Karpas-422 (cell line): ENCODE data around the gene P2RX3. TPM values are rescaled to one million over a fixed set of nuclear protein-coding genes. Genes with fewer than 3 reads are reported as not detected.

Source experiments
- DNase-seq: peaks from one replicate; pipeline ENCODE4 v3.0.0-alpha.2; 2015
- H2AFZ ChIP-seq: fragments of 200-600 bp; sonication (generic); 2 replicates; pipeline ENCODE4 v1.6.1; 2014; ENCODE audit warnings: antibody characterized with exemption, low read length, mixed read lengths
- H3K27ac ChIP-seq: fragments of 200-600 bp; sonication (generic); 2 replicates; pipeline ENCODE4 v1.5.1; 2014; ENCODE audit warnings: mild to moderate bottlenecking, low read length, moderate library complexity
- H3K27me3 ChIP-seq: fragments of 200-600 bp; sonication (generic); 2 replicates; pipeline ENCODE4 v1.6.1; 2014; ENCODE audit warnings: low read length, mixed read lengths
- H3K36me3 ChIP-seq: fragments of 200-600 bp; sonication (generic); 2 replicates; pipeline ENCODE4 v1.6.1; 2014; ENCODE audit warnings: low read length, mixed read lengths; ENCODE audit not compliant: insufficient read depth
- H3K4me1 ChIP-seq: fragments of 200-600 bp; sonication (generic); 2 replicates; pipeline ENCODE4 v1.6.1; 2014; ENCODE audit warnings: mild to moderate bottlenecking, low read length, mixed read lengths
- H3K4me2 ChIP-seq: fragments of 200-600 bp; sonication (generic); 2 replicates; pipeline ENCODE4 v1.6.1; 2014; ENCODE audit warnings: low read length, low read depth, mild to moderate bottlenecking; ENCODE audit not compliant: poor library complexity, severe bottlenecking
- H3K4me3 ChIP-seq: fragments of 200-600 bp; sonication (generic); 2 replicates; pipeline ENCODE4 v1.5.1; 2014; ENCODE audit warnings: mild to moderate bottlenecking, antibody characterized with exemption, low read length, mixed read lengths
- H3K79me2 ChIP-seq: fragments of 200-600 bp; sonication (generic); 2 replicates; pipeline ENCODE4 v1.6.1; 2014; ENCODE audit warnings: mild to moderate bottlenecking, low read length, mixed read lengths
- H3K9ac ChIP-seq: fragments of 200-600 bp; sonication (generic); 2 replicates; pipeline ENCODE4 v1.6.0; 2014; ENCODE audit warnings: low read length
- H3K9me2 ChIP-seq: fragments of 200-600 bp; sonication (generic), shearing (Covaris generic); replicated peaks from 2 replicates; pipeline ENCODE4 v1.6.0; 2014; ENCODE audit warnings: mild to moderate bottlenecking, low read length, moderate library complexity; ENCODE audit not compliant: insufficient read depth
- H3K9me3 ChIP-seq: fragments of 300-700, 200-600 bp; sonication (generic); 2 replicates; pipeline ENCODE4 v1.6.1; 2014; ENCODE audit warnings: low read length, mixed read lengths
- H4K20me1 ChIP-seq: fragments of 200-600 bp; sonication (generic); 2 replicates; pipeline ENCODE4 v1.6.1; 2014; ENCODE audit warnings: mild to moderate bottlenecking, antibody characterized with exemption, low read length, low read depth; ENCODE audit not compliant: insufficient read depth
- total RNA-seq: library from RNA; depleted of rRNA; stranded (reverse); fragments of >200 nt; shearing (Covaris generic); gene quantifications from 2 replicates; pipeline ENCODE4 v1.2.3, GENCODE V29; 2014; ENCODE audit warnings: low replicate concordance

The P2RX3 gene
- total RNA-seq, 1 experiment from 2014 or later, result not detected

DNA sequence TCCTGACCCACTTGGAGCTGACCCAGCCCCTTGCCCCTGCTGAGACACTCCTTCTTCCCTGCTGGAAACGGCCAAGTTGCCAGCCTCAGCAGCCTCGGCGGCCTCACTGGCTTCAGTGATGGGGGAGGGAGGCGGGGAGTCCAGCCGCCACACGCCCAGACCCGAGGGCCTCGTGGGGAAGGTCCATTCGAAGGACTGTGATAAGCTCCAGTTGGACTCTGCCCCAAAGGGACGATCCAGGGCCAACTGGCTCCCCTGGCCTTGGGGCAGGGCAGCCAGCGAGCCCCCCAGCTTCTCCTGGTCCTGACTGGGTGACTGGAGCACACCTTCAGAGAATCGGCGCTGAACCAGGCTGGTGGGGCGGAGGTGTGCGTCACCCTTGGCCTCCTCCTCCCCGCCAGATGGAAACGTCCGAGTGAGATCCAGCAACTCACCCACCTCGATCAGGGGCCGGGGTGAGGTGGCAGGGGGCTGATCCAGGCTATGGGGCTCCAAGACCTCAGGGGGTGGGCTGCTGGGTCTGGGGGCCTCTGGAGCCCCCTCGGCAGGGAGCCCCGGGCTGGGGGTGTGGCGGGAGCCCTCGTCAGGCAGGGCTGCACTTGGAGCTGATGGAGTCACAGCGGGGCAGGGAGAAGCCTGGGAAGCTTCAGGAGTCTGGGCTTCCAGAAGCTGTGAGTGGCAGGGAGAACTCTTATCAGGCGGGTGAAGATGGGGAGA is 24.9 kb upstream of the P2RX3 start:
- no peak overlapping the region for H3K9ac ChIP-seq
- no peak overlapping the region for H2AFZ ChIP-seq
- H3K9me2 ChIP-seq, result no peaks in the 10 kb centered on the region
- no peak overlapping the region for H3K27ac ChIP-seq
- no peak for DNase-seq
- no peak overlapping the region for H3K4me3 ChIP-seq
- H3K36me3 ChIP-seq, result peaks cover 5% of the 10 kb centered on the region; the same call in 1 of the 2 replicates
- peaks cover 2% of the 10 kb centered on the region for H3K4me1 ChIP-seq
- H4K20me1 ChIP-seq, result no peaks in the 10 kb centered on the region
- no peaks in the 10 kb centered on the region for H3K9me3 ChIP-seq
- no peak overlapping the region for H3K4me2 ChIP-seq
- H3K79me2 ChIP-seq, result no peaks in the 10 kb centered on the region
- H3K27me3 ChIP-seq, result no peaks in the 10 kb centered on the region

DNA sequence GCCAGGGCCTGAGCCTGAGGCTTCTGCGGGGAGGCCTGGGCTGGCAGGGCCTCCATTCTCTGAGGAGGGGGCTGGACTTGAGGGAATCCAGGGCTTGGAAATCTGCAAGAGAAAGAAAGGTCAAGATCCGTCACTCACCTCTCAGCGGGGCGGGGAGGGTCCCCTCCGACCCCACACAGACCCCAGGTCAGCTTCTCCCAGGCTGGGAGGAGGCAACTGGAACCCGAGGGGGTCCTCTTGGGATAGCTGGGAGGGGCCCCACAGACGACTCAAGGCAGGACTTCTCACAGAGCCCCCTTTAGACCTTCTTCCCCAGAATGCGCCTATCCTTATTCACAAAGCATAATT is 24.4 kb upstream of the P2RX3 start:
- Histone ChIP-seq H4K20me1 (no peaks in the 10 kb centered on the region), H3K4me1 (no peaks in the 10 kb centered on the region), H3K9me2 (no peaks in the 10 kb centered on the region), H3K27me3 (no peaks in the 10 kb centered on the region), H2AFZ (no peak overlapping the region), H3K27ac (no peak overlapping the region), H3K4me2 (no peak overlapping the region), H3K9me3 (no peaks in the 10 kb centered on the region), H3K4me3 (no peak overlapping the region), H3K79me2 (no peaks in the 10 kb centered on the region), H3K36me3 (peaks cover 5% of the 10 kb centered on the region; the same call in 1 of the 2 replicates), H3K9ac (no peak overlapping the region)
- DNase-seq, result no peak

DNA sequence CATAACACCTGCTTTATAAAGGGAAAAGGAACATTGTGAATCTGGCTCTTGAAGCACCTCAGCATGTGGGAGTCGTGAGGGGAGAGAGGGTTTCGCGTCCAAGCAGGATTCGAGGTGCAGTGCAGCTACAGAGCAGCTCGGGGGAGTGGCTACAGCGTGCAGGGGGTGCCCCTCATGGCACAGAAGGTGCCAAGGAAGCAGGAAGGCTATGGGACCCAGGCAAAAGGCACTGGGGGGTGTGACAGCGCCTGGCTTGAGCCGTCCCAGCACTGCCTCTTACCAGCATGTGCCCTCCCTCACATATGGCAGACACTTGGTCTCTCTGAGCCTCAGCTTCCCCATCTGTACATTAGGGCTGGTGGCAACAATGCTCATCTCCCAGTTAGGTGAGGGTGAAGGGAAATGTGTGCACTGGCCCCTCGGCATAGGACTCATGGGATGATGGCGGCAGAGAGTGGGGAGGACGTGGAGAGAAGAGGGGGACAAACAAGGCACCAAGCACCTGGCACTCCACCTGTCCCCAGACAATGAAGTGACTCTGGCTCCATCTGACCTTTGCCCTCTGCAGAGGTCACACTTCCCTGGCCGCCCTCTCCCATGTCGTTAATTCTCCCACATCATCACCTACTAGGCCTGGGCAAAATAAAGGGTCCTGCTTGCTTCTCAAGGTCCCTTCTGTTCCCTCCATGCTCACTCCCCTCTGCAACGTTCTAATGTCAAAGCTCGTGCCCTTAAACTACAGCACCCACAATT is 23.8 kb upstream of the P2RX3 start:
- Histone ChIP-seq H3K79me2 (no peaks in the 10 kb centered on the region), H3K9me2 (no peaks in the 10 kb centered on the region), H3K4me1 (no peaks in the 10 kb centered on the region), H4K20me1 (no peaks in the 10 kb centered on the region), H3K27ac (no peak overlapping the region), H3K36me3 (peaks cover 5% of the 10 kb centered on the region; the same call in 1 of the 2 replicates), H3K4me3 (no peak overlapping the region), H3K4me2 (no peak overlapping the region), H3K27me3 (no peaks in the 10 kb centered on the region), H2AFZ (no peak overlapping the region), H3K9ac (no peak overlapping the region), H3K9me3 (no peaks in the 10 kb centered on the region)
- DNase-seq, result no peak

DNA sequence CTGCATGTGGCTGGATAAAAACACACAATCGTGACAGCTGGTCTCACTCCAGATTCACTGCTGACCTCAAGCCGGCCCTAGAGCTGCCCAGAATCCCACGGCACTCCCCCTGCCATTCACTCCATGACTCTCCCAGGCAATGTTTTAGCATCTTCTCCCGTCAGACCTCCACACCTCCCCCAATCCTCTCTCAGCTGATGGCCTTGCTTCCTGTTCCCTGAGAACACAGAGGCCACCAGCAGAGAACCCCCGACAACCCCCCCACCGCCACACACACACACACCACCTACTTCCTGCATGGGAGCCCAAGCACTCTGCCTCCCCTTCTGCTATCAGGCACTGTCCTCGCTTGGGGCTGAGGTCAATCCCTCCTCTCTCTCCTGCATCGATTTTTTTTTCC is 22.7 kb upstream of the P2RX3 start:
- no peak overlapping the region for H3K27ac ChIP-seq
- H3K9me2 ChIP-seq, result no peaks in the 10 kb centered on the region
- no peaks in the 10 kb centered on the region for H4K20me1 ChIP-seq
- H3K4me2 ChIP-seq, result no peak overlapping the region
- H3K4me1 ChIP-seq, result no peaks in the 10 kb centered on the region
- H3K9me3 ChIP-seq, result no peaks in the 10 kb centered on the region
- no peak for DNase-seq
- peaks cover 5% of the 10 kb centered on the region; the same call in 1 of the 2 replicates for H3K36me3 ChIP-seq
- H3K4me3 ChIP-seq, result no peak overlapping the region
- H2AFZ ChIP-seq, result no peak overlapping the region
- no peak overlapping the region for H3K9ac ChIP-seq
- H3K27me3 ChIP-seq, result no peaks in the 10 kb centered on the region
- H3K79me2 ChIP-seq, result no peaks in the 10 kb centered on the region; the same call in 1 of the 2 replicates

DNA sequence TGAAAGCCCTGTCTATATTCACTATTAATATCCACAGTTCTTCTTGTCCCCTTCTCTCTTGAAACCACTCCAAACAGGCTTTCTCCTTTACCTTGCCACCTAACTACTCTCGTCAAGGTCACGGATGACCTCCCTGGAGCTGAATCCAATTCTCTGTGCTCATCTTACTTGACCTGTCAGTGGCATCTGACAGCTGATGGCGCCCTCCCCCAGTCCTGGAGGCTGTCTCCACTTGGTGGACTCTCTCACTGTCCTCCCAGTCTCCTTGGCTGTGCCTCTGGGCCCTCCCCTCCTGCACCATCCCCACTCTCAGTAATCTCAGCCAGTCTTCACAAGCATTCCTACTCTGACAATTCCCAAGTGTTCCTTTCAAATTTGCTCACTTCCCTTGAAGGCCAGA is 22.1 kb upstream of the P2RX3 start:
- no peak for DNase-seq
- H3K4me1 ChIP-seq, result no peaks in the 10 kb centered on the region
- H4K20me1 ChIP-seq, result no peaks in the 10 kb centered on the region
- no peak overlapping the region for H3K9ac ChIP-seq
- H3K36me3 ChIP-seq, result peaks cover 5% of the 10 kb centered on the region; the same call in 1 of the 2 replicates
- H3K27me3 ChIP-seq, result no peaks in the 10 kb centered on the region
- no peak overlapping the region for H2AFZ ChIP-seq
- no peaks in the 10 kb centered on the region for H3K9me3 ChIP-seq
- H3K4me3 ChIP-seq, result no peak overlapping the region
- H3K79me2 ChIP-seq, result peaks cover 3% of the 10 kb centered on the region
- no peaks in the 10 kb centered on the region for H3K9me2 ChIP-seq
- no peak overlapping the region for H3K27ac ChIP-seq
- no peak overlapping the region for H3K4me2 ChIP-seq

DNA sequence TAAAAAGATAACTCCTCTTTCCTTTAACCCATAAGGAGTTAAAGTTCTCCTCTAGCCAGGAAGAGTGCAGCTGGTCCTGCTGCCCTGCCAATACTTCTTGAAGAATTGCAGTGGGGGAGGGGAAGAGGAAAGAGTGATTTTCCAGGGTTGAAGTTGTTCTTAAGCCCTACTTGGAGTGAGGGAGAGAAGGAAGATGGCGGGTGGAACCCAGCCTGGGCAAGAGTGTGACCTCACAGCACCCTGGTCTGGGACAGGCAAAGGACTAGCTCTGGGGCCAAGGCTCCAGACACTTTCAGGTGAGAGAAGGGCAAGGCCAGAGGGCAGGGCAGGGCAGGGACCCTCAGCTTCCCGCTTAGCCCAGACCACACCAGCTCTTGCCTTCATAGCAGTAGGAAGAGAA is 20.0 kb upstream of the P2RX3 start:
- no peak for DNase-seq
- H3K4me2 ChIP-seq, result no peak overlapping the region
- H4K20me1 ChIP-seq, result no peaks in the 10 kb centered on the region
- no peaks in the 10 kb centered on the region for H3K9me3 ChIP-seq
- no peaks in the 10 kb centered on the region for H3K9me2 ChIP-seq
- no peak overlapping the region for H3K9ac ChIP-seq
- peaks cover 5% of the 10 kb centered on the region; the same call in 1 of the 2 replicates for H3K36me3 ChIP-seq
- H3K4me3 ChIP-seq, result no peak overlapping the region
- no peak overlapping the region for H3K27ac ChIP-seq
- H3K4me1 ChIP-seq, result peaks cover 7% of the 10 kb centered on the region
- H3K79me2 ChIP-seq, result peaks cover 22% of the 10 kb centered on the region
- no peak overlapping the region for H2AFZ ChIP-seq
- H3K27me3 ChIP-seq, result no peaks in the 10 kb centered on the region

DNA sequence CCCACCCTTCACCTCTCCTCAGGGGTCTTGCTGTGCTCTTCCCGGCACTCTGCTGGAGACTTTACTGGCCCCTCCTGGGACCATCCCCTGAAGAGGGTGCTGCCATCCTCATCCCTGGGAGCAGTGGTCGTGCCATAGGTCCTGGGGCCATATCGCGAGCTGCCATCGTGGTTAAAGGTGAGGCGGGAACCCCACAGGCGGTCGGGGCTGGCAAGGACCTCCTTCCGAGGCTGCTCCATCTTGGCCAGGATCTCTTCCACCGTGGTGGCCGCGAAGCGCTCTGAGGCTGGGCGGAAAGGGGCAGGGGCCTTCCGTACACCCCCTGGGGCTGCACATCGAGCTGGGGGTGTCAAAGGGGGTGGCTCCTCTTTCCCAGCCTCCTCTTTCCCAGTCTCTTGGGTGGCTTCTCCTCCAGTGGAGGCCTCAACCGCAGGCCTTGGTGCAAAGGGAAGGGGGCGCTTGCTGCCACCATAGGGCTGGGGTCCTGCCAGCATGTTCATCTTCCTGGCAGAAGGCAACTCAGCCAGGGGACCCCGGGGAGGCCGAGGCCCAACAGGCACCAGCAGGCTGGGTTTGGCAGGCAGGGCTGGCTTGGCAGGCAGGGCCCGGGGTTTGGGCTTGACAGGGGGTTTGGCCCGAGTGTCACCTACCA is 18.0 kb upstream of the P2RX3 start:
- H4K20me1 ChIP-seq, result no peaks in the 10 kb centered on the region
- no peak overlapping the region for H3K4me3 ChIP-seq
- no peaks in the 10 kb centered on the region for H3K9me2 ChIP-seq
- peaks cover 33% of the 10 kb centered on the region for H3K79me2 ChIP-seq
- H3K9ac ChIP-seq, result no peak overlapping the region
- DNase-seq, result no peak
- H3K27me3 ChIP-seq, result no peaks in the 10 kb centered on the region
- H3K4me2 ChIP-seq, result no peak overlapping the region
- peaks cover 5% of the 10 kb centered on the region; the same call in 1 of the 2 replicates for H3K36me3 ChIP-seq
- H3K9me3 ChIP-seq, result no peaks in the 10 kb centered on the region
- H3K27ac ChIP-seq, result no peak overlapping the region
- no peak overlapping the region for H2AFZ ChIP-seq
- peaks cover 18% of the 10 kb centered on the region for H3K4me1 ChIP-seq

DNA sequence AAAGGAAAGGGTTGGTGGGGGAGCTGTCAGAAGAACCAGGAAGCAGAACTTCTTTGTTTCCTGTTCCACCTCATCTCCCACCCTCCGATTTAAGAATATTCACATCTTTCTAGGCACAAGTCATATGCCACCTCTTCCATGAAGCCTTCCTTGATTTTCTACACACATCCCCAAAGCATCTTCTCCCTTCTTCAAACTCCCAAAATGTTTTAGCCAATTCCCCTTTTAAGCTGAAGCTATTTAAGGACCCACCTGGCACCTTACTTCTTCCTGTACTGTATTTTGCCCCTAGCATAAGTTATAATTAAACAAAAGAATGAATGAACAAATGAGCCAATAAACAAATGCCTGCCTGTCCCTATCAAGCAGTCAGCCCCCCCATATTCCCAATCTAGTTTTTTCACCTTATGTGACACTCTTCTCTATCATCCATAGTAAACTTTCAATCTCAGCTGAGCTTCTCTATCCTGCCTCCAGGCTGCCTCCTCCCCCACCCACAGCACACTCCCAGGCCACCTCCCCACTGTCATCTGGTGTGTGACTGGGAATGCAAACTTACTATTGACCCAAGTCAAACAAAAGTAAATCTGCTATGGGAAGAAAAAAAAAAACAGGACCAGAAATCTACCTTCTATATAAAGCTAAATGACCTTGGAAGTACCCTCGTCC is 17.3 kb upstream of the P2RX3 start:
- H3K27me3 ChIP-seq, result no peaks in the 10 kb centered on the region
- H3K9ac ChIP-seq, result no peak overlapping the region
- DNase-seq, result no peak
- no peak overlapping the region for H3K27ac ChIP-seq
- H3K4me3 ChIP-seq, result no peak overlapping the region
- no peaks in the 10 kb centered on the region for H4K20me1 ChIP-seq
- H3K9me3 ChIP-seq, result no peaks in the 10 kb centered on the region
- H3K9me2 ChIP-seq, result no peaks in the 10 kb centered on the region
- H3K36me3 ChIP-seq, result peaks cover 5% of the 10 kb centered on the region; the same call in 1 of the 2 replicates
- peaks cover 33% of the 10 kb centered on the region for H3K79me2 ChIP-seq
- H3K4me2 ChIP-seq, result no peak overlapping the region
- no peak overlapping the region for H2AFZ ChIP-seq
- H3K4me1 ChIP-seq, result peaks cover 24% of the 10 kb centered on the region
